HEK293T (cell line): Measurements from ENCODE around the gene ANKRD13B.

Experiments
- CTCF ChIA-PET: fragments of 350-600 bp; formaldehyde crosslinking; extraction: SDS; loops from one replicate; lab custom pipeline; 2021; ENCODE audit warnings: antibody characterized with exemption, inconsistent platforms; lab: Yijun Ruan, JAX
- POLR2A ChIA-PET: fragments of 350-600 bp; formaldehyde crosslinking; extraction: SDS; loops from one replicate; lab custom pipeline; 2020; ENCODE audit warnings: antibody characterized with exemption, inconsistent platforms; lab: Yijun Ruan, JAX
- DNase-seq: peaks from one replicate; pipeline ENCODE4 v3.0.0; 2012; ENCODE audit warnings: mixed read lengths; ENCODE audit errors: extremely low spot score
- ARNT ChIP-seq: fragments of 450-650 bp; IDR thresholded peaks from 2 replicates; pipeline ENCODE4 v1.6.1; 2017; ENCODE audit warnings: mild to moderate bottlenecking
- BHLHE40 ChIP-seq: fragments of 450-650 bp; IDR thresholded peaks from 2 replicates; pipeline ENCODE4 v1.6.1; 2016; ENCODE audit warnings: mild to moderate bottlenecking, moderate library complexity, borderline replicate concordance
- CTBP1 ChIP-seq: fragments of 450-650 bp; IDR thresholded peaks from 2 replicates; pipeline ENCODE4 v1.6.1; 2016; ENCODE audit warnings: borderline replicate concordance
- ELF4 ChIP-seq: fragments of 450-650 bp; IDR thresholded peaks from 2 replicates; pipeline ENCODE4 v1.6.1; 2017; ENCODE audit warnings: antibody characterized with exemption
- FOXA1 ChIP-seq: fragments of 450-650 bp; IDR thresholded peaks from 2 replicates; pipeline ENCODE4 v1.6.1; 2016; ENCODE audit warnings: mild to moderate bottlenecking
- FOXK2 ChIP-seq: fragments of 450-650 bp; IDR thresholded peaks from 2 replicates; pipeline ENCODE4 v1.6.1; 2016; ENCODE audit warnings: mild to moderate bottlenecking
- FOXM1 ChIP-seq: fragments of 450-650 bp; IDR thresholded peaks from 2 replicates; pipeline ENCODE4 v1.6.1; 2017; ENCODE audit warnings: mild to moderate bottlenecking, borderline replicate concordance
- HDGF ChIP-seq: fragments of 450-650 bp; IDR thresholded peaks from 2 replicates; pipeline ENCODE4 v1.6.1; 2017; ENCODE audit warnings: antibody characterized with exemption, borderline replicate concordance
- L3MBTL2 ChIP-seq: fragments of 450-650 bp; conservative IDR thresholded peaks from 2 replicates; pipeline ENCODE4 v1.6.1; 2016; ENCODE audit warnings: mild to moderate bottlenecking
- LEF1 ChIP-seq: fragments of 450-650 bp; IDR thresholded peaks from 2 replicates; pipeline ENCODE4 v1.6.1; 2017; ENCODE audit warnings: mild to moderate bottlenecking, borderline replicate concordance
- NFRKB ChIP-seq: fragments of 450-650 bp; IDR thresholded peaks from 2 replicates; pipeline ENCODE4 v1.6.1; 2016; ENCODE audit warnings: mild to moderate bottlenecking, moderate library complexity
- SP1 ChIP-seq: fragments of 450-650 bp; IDR thresholded peaks from 2 replicates; pipeline ENCODE4 v1.6.1; 2017
- SUZ12 ChIP-seq: fragments of 450-650 bp; IDR thresholded peaks from 2 replicates; pipeline ENCODE4 v1.6.1; 2016; ENCODE audit warnings: mild to moderate bottlenecking
- TARDBP ChIP-seq: fragments of 450-650 bp; IDR thresholded peaks from 2 replicates; pipeline ENCODE4 v1.6.1; 2016
- ZNF384 ChIP-seq: fragments of 450-650 bp; IDR thresholded peaks from 2 replicates; pipeline ENCODE4 v1.6.1; 2016
- TF ChIP-seq, protein P1 (sequence below): fragments of 450-650 bp; IDR thresholded peaks from 2 replicates; pipeline ENCODE4 v1.6.1; 2016

Gene ANKRD13B

DNA sequence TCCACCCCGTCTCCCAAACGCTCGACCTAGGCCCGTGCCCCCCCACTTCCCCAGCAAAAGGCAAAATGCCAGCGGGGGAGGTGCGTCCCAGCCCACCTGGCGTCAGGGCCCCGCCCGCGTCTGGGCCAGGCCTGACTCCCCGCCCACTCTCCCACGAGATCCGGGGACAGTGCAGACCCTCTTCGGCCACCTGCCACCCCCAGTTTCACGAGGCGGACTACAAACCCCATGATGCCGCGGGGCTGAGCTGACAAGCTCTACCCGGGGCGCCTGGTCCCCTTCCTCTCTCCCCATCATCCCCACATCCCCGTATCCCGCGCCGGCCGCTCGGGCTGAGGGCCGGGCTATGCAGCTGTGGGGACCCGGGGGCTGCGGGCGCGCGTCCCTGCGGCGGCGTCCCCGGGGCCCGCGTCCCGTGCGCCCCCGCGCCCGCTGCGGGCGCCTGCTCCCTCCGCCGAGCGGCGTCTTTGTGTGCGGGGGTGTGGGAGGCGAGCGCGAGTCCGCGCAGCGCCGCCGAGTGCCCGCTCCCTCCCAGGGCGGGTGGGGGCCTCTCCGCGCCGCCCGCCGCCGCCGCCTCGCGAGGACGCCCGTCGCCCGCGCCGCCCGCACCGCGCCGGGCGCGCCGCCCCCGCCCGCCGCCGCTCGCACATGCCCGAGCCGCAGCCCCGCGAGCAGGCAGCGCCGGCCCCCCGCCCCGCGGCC lies at the start of gene ANKRD13B:
Gene ANKRD13B (plus strand): TSS at position 283 of the 702 bp plus-strand sequence. CDS start 490 bp downstream, outside the sequence.
- ChIA-PET CTCF (interaction anchor here (0.7 to 3.0 kb wide), 11 partner anchors 12 to 493 kb away, joined by 3 to 26 read pairs (median 4); no protein-coding TSS in a partner anchor), POLR2A (interaction anchor here (0.8 to 3.0 kb wide), 14 partner anchors 8 to 500 kb away, joined by 3 to 32 read pairs (median 6); partner anchors contain the start of genes ABHD15, CORO6 and TP53I13)
- DNase-seq, result no peak
- TF ChIP-seq LEF1, result no peak
- TF ChIP-seq L3MBTL2, result no peak
- TF ChIP-seq FOXM1, result 0 out of 2 replicates have a peak, but pooled peaks have one; percentile 33

DNA sequence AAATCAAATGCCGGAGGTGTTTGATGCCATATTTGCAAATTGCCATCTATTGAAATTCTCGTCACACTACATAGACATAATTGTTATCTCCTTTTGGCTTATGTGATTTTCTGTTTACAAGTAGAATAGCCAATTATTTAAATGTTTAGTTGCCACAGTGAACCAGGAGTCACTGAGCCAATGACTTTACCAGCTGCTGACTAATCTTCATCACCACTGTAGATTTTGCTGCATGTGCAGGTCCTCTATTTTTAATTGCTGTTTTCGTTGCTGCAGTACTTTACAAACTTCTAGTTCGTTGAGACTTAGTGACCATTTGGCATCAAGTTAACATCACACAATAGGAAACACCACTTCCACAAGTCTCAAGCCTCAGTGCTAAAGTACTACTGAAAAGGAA lies 48.9 kb upstream of the ANKRD13B start:
- DNase-seq, result no peak
- POLR2A ChIA-PET, result no interaction called here
- CTCF ChIA-PET, result interaction anchor here (0.6 kb wide), 1 partner anchor 17 kb away, joined by 5 read pairs; no protein-coding TSS in a partner anchor
- TF ChIP-seq NFRKB (no peak), FOXM1 (no peak), FOXK2 (no peak), CTBP1 (no peak), ARNT (no peak), L3MBTL2 (no peak), HDGF (no peak), ELF4 (no peak), BHLHE40 (no peak), ZNF384 (no peak), SP1 (no peak), TARDBP (no peak)
- TF ChIP-seq, protein P1, sequence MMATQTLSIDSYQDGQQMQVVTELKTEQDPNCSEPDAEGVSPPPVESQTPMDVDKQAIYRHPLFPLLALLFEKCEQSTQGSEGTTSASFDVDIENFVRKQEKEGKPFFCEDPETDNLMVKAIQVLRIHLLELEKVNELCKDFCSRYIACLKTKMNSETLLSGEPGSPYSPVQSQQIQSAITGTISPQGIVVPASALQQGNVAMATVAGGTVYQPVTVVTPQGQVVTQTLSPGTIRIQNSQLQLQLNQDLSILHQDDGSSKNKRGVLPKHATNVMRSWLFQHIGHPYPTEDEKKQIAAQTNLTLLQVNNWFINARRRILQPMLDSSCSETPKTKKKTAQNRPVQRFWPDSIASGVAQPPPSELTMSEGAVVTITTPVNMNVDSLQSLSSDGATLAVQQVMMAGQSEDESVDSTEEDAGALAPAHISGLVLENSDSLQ, result no peak

DNA sequence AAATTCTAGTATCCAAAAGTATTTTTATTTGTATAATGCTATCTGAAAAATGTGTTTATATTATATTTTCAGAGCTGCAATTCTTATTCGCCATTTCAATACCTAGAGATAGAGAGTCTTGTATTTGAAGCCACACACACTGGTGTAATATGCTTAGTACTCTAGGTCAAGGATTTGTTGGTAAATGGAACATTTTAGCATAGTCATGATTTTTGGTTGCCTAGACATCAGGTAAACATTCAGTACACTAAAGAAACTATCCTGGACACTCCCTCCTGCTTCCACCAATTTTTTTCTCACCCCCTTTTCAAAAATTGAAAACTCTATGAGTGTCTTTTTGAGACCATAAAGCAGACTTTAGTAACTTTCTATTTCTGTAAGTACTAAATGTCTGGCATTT lies 46.8 kb upstream of the ANKRD13B start:
- TF ChIP-seq FOXM1, result no peak
- TF ChIP-seq TARDBP, result no peak
- TF ChIP-seq SP1, result no peak
- no peak for TF ChIP-seq ELF4
- no peak for TF ChIP-seq FOXK2
- TF ChIP-seq ZNF384, result no peak
- no peak for TF ChIP-seq LEF1
- no peak for TF ChIP-seq L3MBTL2
- POLR2A ChIA-PET, result no interaction called here
- CTCF ChIA-PET, result interaction anchor here (1.0 kb wide), 1 partner anchor 10 kb away, joined by 3 read pairs; no protein-coding TSS in a partner anchor
- no peak for DNase-seq

DNA sequence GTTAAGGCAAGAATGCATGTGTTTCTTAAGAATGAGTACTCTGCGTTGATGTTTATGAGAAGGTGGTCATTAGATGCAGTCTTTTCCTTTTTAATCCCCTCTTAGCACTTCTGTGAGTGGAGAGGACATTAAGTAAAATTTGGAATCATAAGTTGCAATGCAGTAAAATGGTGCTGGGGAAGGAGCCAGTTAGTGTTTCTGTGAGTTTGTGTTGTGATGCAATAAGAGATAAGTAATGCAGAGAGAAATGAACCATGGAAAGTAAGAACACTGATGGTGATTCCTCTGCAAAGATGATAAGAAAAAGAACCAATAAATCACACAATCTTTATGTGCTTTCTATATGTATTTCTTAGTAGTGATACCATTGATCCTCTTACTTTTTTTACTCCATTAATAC lies 46.1 kb upstream of the ANKRD13B start:
- POLR2A ChIA-PET, result no interaction called here
- no peak for DNase-seq
- TF ChIP-seq TARDBP (no peak), SUZ12 (no peak), ZNF384 (no peak), L3MBTL2 (no peak), ELF4 (no peak), NFRKB (no peak), FOXA1 (no peak), CTBP1 (no peak), ARNT (no peak), BHLHE40 (no peak), SP1 (no peak), HDGF (no peak), FOXK2 (no peak), LEF1 (no peak)
- CTCF ChIA-PET, result no interaction called here

DNA sequence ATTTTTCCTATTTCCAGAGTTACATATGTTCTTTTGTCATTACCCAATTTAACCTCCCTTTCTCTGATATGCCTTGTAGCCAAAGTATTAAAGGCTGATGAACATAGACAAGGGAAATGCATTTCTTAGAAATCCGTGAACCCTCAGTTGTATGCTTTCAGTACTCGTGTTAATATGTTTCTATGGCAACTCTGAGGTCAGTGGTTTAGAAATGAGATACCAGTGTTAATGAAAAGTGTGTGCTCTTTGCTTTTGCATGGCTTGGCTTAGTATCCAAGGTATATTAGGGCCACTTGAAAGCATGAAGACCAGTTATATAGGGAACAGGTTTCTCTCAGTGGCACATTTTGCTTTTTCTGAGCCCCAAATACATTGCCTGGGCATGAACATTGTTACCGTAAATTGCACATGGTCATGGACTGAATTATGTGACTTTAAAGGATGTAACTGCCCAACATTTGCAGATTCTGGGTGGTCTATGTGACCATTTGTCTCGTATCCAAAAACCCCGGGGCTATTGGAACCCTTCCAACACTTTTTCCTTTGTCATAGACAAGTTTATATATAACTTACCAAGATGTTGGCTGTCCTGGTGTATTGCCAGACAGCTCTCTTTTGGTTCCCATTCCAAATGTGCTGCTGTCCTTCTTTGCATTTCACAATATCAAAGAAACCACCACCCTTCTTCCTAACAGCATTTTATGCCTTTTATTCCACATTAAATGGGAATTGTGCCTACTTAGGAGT lies 43.6 kb upstream of the ANKRD13B start:
- POLR2A ChIA-PET, result interaction anchor here (1.3 kb wide), 1 partner anchor 255 kb away, joined by 3 read pairs; the partner anchor contains the start of gene NUFIP2
- TF ChIP-seq ELF4 (no peak), SUZ12 (no peak), FOXA1 (no peak), BHLHE40 (no peak), L3MBTL2 (no peak), HDGF (no peak), SP1 (no peak), FOXM1 (no peak), FOXK2 (no peak), NFRKB (no peak)
- CTCF ChIA-PET, result interaction anchor here (0.5 to 1.7 kb wide), 2 partner anchors 35 to 179 kb away, joined by 3 to 4 read pairs; no protein-coding TSS in a partner anchor
- DNase-seq, result no peak

DNA sequence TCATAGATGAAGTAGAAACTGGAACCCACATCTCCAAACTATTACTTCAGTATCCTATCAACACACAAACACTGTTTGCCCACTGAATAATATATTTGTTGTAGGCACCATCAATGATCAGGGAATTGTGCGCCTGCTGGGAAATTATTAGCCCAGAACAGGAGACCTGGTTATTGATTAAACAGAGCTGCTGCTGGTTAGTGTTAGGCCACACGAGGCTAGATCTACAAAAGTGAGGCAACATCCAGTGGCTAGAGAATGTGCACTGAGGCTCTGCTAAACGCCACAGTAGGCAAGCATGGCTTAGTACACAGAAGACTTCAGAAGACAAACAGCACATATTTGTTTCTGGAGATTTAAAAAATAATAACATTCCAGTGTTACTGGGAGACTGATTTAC lies 37.1 kb upstream of the ANKRD13B start:
- CTCF ChIA-PET, result interaction anchor here (1.4 kb wide), 1 partner anchor 186 kb away, joined by 5 read pairs; no protein-coding TSS in a partner anchor
- DNase-seq, result no peak
- TF ChIP-seq FOXA1 (no peak), TARDBP (no peak), NFRKB (no peak), CTBP1 (no peak), HDGF (no peak), SUZ12 (no peak), FOXM1 (no peak), BHLHE40 (no peak)
- TF ChIP-seq, protein P1, result no peak
- POLR2A ChIA-PET, result no interaction called here
